T follicular helper cell (primary cell): ENCODE results near the gene PDE10A.
"Not testable (repeated sequence)": the region's sequence is repeated elsewhere in the genome, so short reads cannot be mapped to it uniquely, and the experiment has no call there.

ENCODE experiments used
- DNase-seq: peaks from one replicate; pipeline ENCODE4 v3.0.0-alpha.2; 2020; ENCODE audit warnings: low read depth

PDE10A gene

DNA sequence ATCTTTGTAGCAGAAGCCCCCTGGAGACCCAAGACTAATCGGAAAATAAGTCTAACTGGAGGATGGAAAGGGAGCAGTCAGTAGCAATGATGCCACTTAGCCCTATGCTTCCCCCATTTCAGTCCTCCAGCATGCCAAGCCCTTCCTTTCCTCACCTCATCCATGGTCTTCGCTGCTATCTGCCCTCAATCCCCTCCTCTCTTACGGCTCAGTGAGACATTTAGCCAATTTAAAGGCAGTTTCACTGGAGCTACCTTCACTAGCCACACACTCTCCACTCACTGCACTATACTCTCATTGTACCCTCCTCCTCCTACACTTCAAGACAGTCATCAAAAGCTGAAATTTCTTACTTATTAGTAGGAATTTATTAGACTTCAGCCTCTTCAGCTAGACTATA, 111.2 kb downstream of the PDE10A start:
- DNase-seq = no peak

DNA sequence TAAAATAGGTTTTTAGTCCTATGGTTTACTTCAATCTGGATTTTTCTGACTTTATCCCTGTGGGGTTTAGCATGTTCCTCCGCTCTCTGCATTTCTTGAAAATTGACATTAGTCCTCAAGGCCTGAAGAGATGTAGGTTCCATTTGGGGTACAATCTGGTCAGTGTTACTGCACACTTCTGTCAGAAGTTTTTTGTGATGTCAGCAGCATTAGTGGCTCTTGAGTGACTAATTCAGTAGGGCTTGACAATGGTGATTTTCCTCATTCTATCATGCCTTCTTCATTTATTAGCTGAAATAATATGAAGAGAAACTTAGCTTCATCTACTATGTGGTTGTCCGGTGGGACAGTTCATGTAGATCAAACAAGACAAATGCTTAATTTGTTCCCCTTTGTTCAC, 114.6 kb downstream of the PDE10A start:
- DNase-seq = no peak

DNA sequence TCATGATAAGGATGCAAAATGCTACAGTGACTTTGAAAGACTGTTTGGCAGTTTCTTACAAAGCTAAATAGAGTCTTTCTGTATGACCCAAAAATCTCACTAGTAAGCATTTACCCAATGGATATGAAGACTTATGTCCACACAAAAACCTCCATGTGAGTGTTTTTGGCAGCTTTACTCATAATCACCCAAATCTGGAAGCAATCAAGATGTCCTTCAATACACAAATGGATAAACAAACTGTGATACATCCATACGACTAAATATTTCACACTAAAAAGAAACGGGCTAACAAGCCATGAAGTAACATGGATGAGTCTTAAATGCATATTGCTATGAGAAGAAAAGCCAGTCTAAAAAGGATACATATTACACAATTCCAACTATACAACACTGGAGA, 117.2 kb downstream of the PDE10A start:
- no peak for DNase-seq

DNA sequence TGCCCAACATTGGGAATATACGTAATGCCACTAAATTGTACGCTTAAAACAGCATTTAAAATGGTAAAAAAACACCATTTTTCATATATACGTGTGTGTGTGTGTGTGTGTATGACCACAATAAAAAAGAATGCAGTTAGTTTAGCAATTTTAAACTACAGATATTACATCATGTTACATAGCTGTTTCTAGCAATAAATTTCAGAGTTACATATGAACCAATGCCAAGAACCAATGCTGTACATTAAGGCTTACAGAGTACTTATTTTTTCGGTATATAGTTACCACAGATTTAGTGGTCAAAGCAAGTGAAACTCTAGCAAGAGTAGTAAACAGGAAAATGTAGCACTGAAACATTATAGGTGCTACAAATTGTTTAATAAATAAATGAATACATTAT, 119.3 kb downstream of the PDE10A start:
- DNase-seq = no peak

- no peak for DNase-seq
Measured at GRCh38 chr6:165536911-165537310, 126.1 kb downstream of the PDE10A start.

GRCh38 chr6:165519316-165519715, 143.7 kb downstream of the PDE10A start:
- DNase-seq = no peak

GRCh38 chr6:165515963-165516624, 146.9 kb downstream of the PDE10A start:
- no peak for DNase-seq

GRCh38 chr6:165514621-165515020, 148.4 kb downstream of the PDE10A start:
- no peak for DNase-seq

- no peak for DNase-seq
Measured at GRCh38 chr6:165511807-165512206, 151.2 kb downstream of the PDE10A start.

GRCh38 chr6:165508321-165508869, 154.6 kb downstream of the PDE10A start:
- no peak for DNase-seq

DNA sequence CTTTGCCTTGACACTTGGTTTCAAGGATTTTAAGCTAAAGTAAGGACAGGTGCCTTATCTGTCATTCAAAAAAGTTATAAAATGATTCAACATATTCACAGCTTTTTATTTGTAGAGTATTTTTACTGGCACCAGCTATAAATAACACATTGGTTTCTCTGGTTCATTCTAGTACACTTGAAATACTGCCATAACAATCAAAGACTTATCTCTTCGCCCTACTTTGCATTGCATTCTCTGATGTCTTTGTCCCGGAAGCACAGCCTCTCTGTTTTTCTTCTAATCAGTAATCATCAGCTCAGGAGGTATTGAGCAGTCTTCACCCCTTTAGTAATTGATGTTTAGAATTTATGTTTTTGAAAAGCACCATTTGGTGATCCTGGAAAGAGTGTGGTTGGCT, 156.4 kb downstream of the PDE10A start:
- DNase-seq = no peak

DNA sequence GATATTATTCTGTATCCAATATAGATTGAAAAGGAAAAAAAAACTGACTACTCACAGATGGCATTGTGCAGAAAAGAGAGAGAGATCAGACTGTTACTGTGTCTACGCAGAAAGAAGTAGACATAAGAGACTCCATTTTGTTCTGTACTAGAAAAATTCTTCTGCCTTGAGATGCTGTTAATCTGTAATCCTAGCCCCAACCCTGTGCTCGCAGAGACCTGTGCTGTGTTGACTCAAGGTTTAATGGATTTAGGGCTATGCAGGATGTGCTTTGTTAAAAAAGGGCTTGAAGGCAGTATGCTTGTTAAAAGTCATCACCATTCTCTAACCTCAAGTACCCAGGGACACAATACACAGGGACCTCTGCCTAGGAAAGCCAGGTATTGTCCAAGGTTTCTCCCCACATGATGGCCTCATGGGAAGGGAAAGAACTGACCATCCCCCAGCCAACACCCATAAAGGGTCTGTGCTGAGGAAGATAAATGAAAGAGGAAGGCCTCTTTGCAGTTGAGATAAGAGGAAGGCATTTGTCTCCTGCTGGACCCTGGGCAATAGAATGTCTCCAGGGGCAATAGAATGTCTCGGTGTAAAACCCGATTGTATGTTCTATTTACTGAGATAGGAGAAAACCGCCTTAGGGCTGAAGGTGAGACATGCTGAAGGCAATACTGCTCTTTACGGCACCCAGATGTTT, 162.7 kb downstream of the PDE10A start:
- DNase-seq = not testable (repeated sequence)

GRCh38 chr6:165497472-165497871, 165.6 kb downstream of the PDE10A start:
- DNase-seq = no peak

- DNase-seq = no peak
Measured at GRCh38 chr6:165488624-165489295, 174.3 kb downstream of the PDE10A start.

GRCh38 chr6:165487950-165488349, 175.1 kb downstream of the PDE10A start:
- DNase-seq = no peak

DNA sequence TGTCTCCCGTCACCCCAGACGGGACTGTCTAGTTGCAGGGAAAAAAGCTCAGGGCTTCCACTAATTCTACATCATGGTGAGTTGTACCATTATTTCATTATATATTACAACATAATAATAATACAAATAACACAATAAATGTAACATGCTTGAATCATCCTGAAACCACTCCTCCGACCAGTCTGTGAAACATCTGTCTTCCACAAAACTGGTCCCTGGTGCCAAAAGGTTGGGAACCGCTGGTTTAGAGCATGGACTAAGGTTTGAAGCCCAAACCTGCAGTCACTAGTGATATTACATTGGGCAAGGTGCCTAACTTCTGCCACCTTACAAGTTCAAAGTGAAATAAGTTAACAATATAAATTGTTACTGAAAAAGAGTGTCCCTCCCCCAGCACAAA, 175.7 kb downstream of the PDE10A start:
- no peak for DNase-seq

- no peak for DNase-seq
Measured at GRCh38 chr6:165486183-165487137, 176.6 kb downstream of the PDE10A start.

- DNase-seq = no peak
Measured at GRCh38 chr6:165484178-165484889, 178.7 kb downstream of the PDE10A start.

DNA sequence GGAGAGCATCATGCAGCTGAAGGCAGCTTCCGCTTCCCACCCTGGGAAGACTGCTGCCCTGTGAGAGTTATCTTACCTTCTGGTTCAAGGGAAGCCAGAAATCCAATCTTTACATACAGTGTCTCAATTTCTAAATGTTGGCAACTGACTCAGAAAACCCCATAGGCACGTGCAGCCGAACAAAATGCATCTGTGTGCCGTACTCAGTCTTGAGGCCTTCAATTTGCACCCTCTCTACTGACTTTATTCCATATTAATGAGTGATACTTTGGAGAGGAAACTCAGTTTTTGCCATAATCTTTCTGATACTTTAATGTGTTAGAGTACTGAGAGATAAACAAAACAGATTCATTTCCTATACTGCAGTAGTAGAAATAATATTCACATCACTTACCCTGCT, 181.1 kb downstream of the PDE10A start:
- no peak for DNase-seq

GRCh38 chr6:165480916-165481315, 182.1 kb downstream of the PDE10A start:
- no peak for DNase-seq

DNA sequence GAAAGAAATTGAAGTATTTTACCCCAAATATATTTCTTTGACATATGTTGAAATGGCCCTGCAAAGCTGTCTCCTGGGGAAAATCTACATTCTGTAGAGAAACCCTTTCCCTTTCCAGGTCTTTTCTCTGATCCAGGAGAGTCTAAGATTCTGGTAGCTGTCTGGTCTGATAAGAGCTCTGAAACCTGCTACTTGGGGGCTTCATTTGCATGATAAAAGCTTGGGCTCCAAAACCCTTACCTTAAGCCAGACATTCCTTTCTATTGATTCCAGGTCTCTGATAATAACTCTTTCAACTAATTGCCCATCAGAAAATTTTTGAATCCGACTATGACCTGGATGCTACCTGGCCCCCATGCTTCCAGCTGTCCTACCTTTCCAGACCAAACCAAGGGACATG, 184.5 kb downstream of the PDE10A start:
- no peak for DNase-seq
